IMR-90 (cell line): Measurements from ENCODE around the gene CRACR2B. TPM values are rescaled to one million over a fixed set of nuclear protein-coding genes. Genes with fewer than 3 reads are reported as not detected.

Experiments used
- ATAC-seq: fragments of 200-7000 bp; cut with Tn5 transposase; 2 replicates; pipeline ENCODE4 v1.9.1; 2020; ENCODE audit warnings: low read depth, mild to moderate bottlenecking, moderate library complexity
- BruUV-seq: library from RNA; stranded (reverse); fragments of 400-500 nt; replicated peaks from 2 replicates; lab custom pipeline; 2021; lab: Mats Ljungman, UMichigan
- CTCF ChIA-PET: fragments of 300-600 bp; formaldehyde crosslinking; extraction: SDS; loops from one replicate; lab custom pipeline; 2021; ENCODE audit warnings: antibody characterized with exemption; lab: Yijun Ruan, JAX
- POLR2A ChIA-PET: fragments of 300-600 bp; sonication (Branson Sonifier 250); formaldehyde crosslinking; loops from one replicate; lab custom pipeline; 2022; ENCODE audit warnings: antibody characterized with exemption; ENCODE audit not compliant: unreplicated experiment; lab: Charles Lee
- DNase-seq: peaks from one replicate; pipeline ENCODE4 v3.0.0; 2013
- H2AFZ ChIP-seq: replicated peaks from 2 replicates; pipeline ENCODE3; 2013; ENCODE audit warnings: low read length, mild to moderate bottlenecking; ENCODE audit not compliant: poor library complexity
- H2AK5ac ChIP-seq: 2 replicates; pipeline ENCODE4 v1.6.1; 2013; ENCODE audit warnings: low read depth, low read length, inconsistent platforms
- H2AK9ac ChIP-seq: replicated peaks from 2 replicates; pipeline ENCODE3; 2013; ENCODE audit warnings: mild to moderate bottlenecking, low read depth, low read length, moderate library complexity; ENCODE audit not compliant: poor library complexity
- H2BK120ac ChIP-seq: 2 replicates; pipeline ENCODE4 v1.6.1; 2013; ENCODE audit warnings: low read depth, low read length, inconsistent platforms
- H2BK15ac ChIP-seq: 3 replicates; pipeline ENCODE4 v1.6.1; 2013; ENCODE audit warnings: low read depth, low read length, inconsistent platforms
- H2BK20ac ChIP-seq: 2 replicates; pipeline ENCODE4 v1.6.1; 2013; ENCODE audit warnings: low read depth, mild to moderate bottlenecking, inconsistent platforms, low read length, moderate library complexity
- H2BK5ac ChIP-seq: 2 replicates; pipeline ENCODE4 v1.6.1; 2013; ENCODE audit warnings: mild to moderate bottlenecking, low read depth, low read length, inconsistent platforms; ENCODE audit not compliant: poor library complexity, severe bottlenecking
- H3K14ac ChIP-seq: replicated peaks from 2 replicates; pipeline ENCODE4 v1.6.1; 2013; ENCODE audit warnings: low read depth, low read length, inconsistent platforms
- H3K18ac ChIP-seq: 2 replicates; pipeline ENCODE4 v1.6.1; 2013; ENCODE audit warnings: low read depth, low read length, control low read depth
- H3K23ac ChIP-seq: 2 replicates; pipeline ENCODE4 v1.6.1; 2013; ENCODE audit warnings: low read depth, low read length, inconsistent platforms
- H3K27ac ChIP-seq: 2 replicates; pipeline ENCODE4 v1.5.1; 2013; ENCODE audit warnings: mild to moderate bottlenecking, control low read depth, low read length; ENCODE audit not compliant: insufficient read depth
- H3K27me3 ChIP-seq: 2 replicates; pipeline ENCODE4 v1.6.1; 2013; ENCODE audit warnings: low read length; ENCODE audit not compliant: control insufficient read depth, insufficient read depth
- H3K36me3 ChIP-seq: 2 replicates; pipeline ENCODE4 v1.6.1; 2013; ENCODE audit warnings: low read length, mixed read lengths; ENCODE audit not compliant: control insufficient read depth, insufficient read depth
- H3K4ac ChIP-seq: 2 replicates; pipeline ENCODE4 v1.6.1; 2013; ENCODE audit warnings: low read depth, low read length, inconsistent platforms
- H3K4me1 ChIP-seq: 2 replicates; pipeline ENCODE4 v1.6.1; 2013; ENCODE audit warnings: low read length, mixed read lengths; ENCODE audit not compliant: control insufficient read depth, insufficient read depth
- H3K4me2 ChIP-seq: 2 replicates; pipeline ENCODE4 v1.6.1; 2013; ENCODE audit warnings: low read depth, mild to moderate bottlenecking, control low read depth, low read length, moderate library complexity
- H3K4me3 ChIP-seq: 2 replicates; pipeline ENCODE4 v1.5.1; 2013; ENCODE audit warnings: low read depth, mild to moderate bottlenecking, control low read depth, low read length, moderate library complexity; ENCODE audit not compliant: insufficient read depth
- H3K56ac ChIP-seq: 2 replicates; pipeline ENCODE4 v1.6.1; 2013; ENCODE audit warnings: low read length, inconsistent platforms; ENCODE audit not compliant: insufficient read depth; ENCODE audit errors: extremely low read depth
- H3K79me1 ChIP-seq, 2 experiments: 2 replicates each; pipeline ENCODE4 v1.6.1; 2013; ENCODE audit warnings: low read length in 2 of 2, inconsistent platforms in 1 of 2, low read depth in 1 of 2
- H3K9ac ChIP-seq: 2 replicates; pipeline ENCODE4 v1.6.1; 2013; ENCODE audit warnings: low read depth, low read length, control low read depth
- H3K9me1 ChIP-seq: 2 replicates; pipeline ENCODE4 v1.6.1; 2013; ENCODE audit warnings: low read length, inconsistent platforms; ENCODE audit not compliant: insufficient read depth
- H3K9me3 ChIP-seq: 2 replicates; pipeline ENCODE4 v1.6.1; 2013; ENCODE audit warnings: low read length; ENCODE audit not compliant: control insufficient read depth, insufficient read depth
- H4K20me1 ChIP-seq: 2 replicates; pipeline ENCODE4 v1.6.1; 2013; ENCODE audit warnings: low read length, inconsistent platforms; ENCODE audit not compliant: insufficient read depth
- H4K5ac ChIP-seq: 2 replicates; pipeline ENCODE4 v1.6.1; 2013; ENCODE audit warnings: mild to moderate bottlenecking, low read depth, low read length, control low read depth
- H4K8ac ChIP-seq, 2 experiments: 2 replicates each; pipeline ENCODE4 v1.6.1; 2013; ENCODE audit warnings: low read depth in 2 of 2, low read length in 2 of 2, control low read depth in 1 of 2, inconsistent platforms in 1 of 2
- H4K91ac ChIP-seq: 2 replicates; pipeline ENCODE4 v1.6.1; 2013; ENCODE audit warnings: low read depth, low read length, inconsistent platforms; ENCODE audit not compliant: insufficient read depth
- CHD1 ChIP-seq: IDR thresholded peaks from 2 replicates; pipeline ENCODE4 v1.6.1; 2012; ENCODE audit warnings: low read depth, low read length, improper control_type of control experiment
- WGBS, 2 experiments: methylation state at CpG; one replicate each; pipeline versions ENCODE4 v1.1.5 to v1.1.7; 2013; ENCODE audit warnings: missing lambda C conversion rate in 2 of 2; ENCODE audit not compliant: insufficient read length in 1 of 2; ENCODE audit errors: extremely low coverage in 2 of 2; 5-methylcytosine and 5-hydroxymethylcytosine counted together
- dilution Hi-C: fragments of 300-500 bp; cut with HindIII; formaldehyde crosslinking; loops from one replicate; pipeline ENCODE4 v1.14.3; 2018; ENCODE audit warnings: low sequenced_read_pairs; ENCODE audit not compliant: unreplicated experiment
- in situ Hi-C: fragments of 300-500 bp; cut with MboI; formaldehyde crosslinking; loops from 3 replicates; pipeline ENCODE4 v1.14.3; 2019; ENCODE audit warnings: low sequenced_read_pairs, inconsistent platforms, mixed read lengths
- intact Hi-C: fragments of 100-400 bp; cut with micrococcal nuclease; formaldehyde crosslinking; loops from 2 replicates; pipeline ENCODE4 v1.10.0; 2022
- polyA plus RNA-seq, 3 experiments: library from polyadenylated mRNA; depleted of rRNA; stranded (reverse); fragments of >200 nt; gene quantifications; 2 replicates each; pipeline ENCODE4 v1.2.3, GENCODE V29; 2012; ENCODE audit warnings: low replicate concordance in 1 of 3
- total RNA-seq: library from RNA; depleted of rRNA; stranded (reverse); fragments of >200 nt; gene quantifications from 2 replicates; pipeline ENCODE4 v1.2.3, GENCODE V29; 2012
- TF ChIP-seq, protein P1 (sequence below): fragments of 150-350 bp; IDR thresholded peaks from 2 replicates; pipeline ENCODE4 v1.6.1; 2016; ENCODE audit warnings: low read depth, mild to moderate bottlenecking, low read length, moderate library complexity, borderline replicate concordance

CRACR2B gene
- total and polyA plus RNA-seq, 2 of the 4 experiments (the other 2 are of a cell fraction): 0.54 to 2.5 TPM

DNA sequence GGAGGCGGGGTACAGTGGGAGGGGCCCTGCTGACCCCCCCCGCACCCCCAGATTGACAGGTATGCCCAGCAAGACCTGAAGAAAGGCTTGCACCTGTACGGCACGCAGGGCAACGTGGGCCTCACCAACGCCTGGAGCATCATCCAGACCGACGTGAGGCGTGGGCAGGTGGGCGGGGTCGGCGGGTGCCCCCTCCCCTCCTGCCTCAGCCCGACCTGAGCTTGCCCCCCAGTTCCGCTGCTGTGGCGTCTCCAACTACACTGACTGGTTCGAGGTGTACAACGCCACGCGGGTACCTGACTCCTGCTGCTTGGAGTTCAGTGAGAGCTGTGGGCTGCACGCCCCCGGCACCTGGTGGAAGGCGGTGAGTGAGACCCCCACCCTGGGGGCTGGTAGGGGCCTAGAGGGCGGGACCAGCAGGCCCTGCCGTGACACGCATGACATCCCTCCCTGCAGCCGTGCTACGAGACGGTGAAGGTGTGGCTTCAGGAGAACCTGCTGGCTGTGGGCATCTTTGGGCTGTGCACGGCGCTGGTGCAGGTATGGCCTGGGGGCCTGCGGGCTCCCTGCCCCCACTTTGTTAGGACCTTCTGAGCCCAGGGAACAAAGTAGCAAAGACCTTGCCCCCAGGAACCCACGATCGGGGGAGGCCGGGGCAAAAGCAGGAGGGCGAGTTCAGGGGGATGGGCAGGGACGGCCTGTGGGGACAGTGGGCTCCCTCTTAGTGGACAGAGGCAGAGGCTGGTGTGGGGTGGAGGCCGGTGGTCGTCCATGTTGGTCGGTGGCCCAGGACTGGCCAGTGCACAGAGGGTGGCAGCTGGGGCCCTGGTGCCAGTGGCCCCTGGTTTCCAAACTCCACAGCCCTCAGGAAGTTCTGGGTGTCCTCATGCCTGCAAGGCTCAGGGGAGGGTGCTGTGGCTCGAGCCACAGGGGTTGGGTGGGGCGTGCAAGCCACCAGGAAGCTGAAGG, 38.0 kb downstream of the CRACR2B start:
- Histone ChIP-seq H4K5ac (no peak overlapping the region), H2BK120ac (no peak overlapping the region), H4K8ac (no peak overlapping the region), H3K9me3 (no peaks in the 10 kb centered on the region), H2AFZ (no peak overlapping the region), H3K9ac (no peak overlapping the region), H3K79me1 (peaks cover 10 to 38% of the 10 kb centered on the region in 2 experiments; a peak in 3 of 4 replicates), H3K27ac (no peak overlapping the region), H2BK5ac (no peak overlapping the region), H3K4me1 (peaks cover 2% of the 10 kb centered on the region; the same call in 1 of the 2 replicates), H2BK20ac (no peak overlapping the region), H3K36me3 (peaks cover 34% of the 10 kb centered on the region; the same call in 1 of the 2 replicates), H4K91ac (no peak overlapping the region), H2BK15ac (no peak overlapping the region), H3K4me3 (no peak overlapping the region), H4K20me1 (peaks cover 41% of the 10 kb centered on the region), H3K14ac (no peak overlapping the region), H2AK9ac (no peak overlapping the region), H3K23ac (no peak overlapping the region), H3K9me1 (peaks cover 5% of the 10 kb centered on the region), H3K56ac (no peak overlapping the region), H3K4ac (no peak overlapping the region), H3K4me2 (no peak overlapping the region), H3K18ac (no peak overlapping the region), H3K27me3 (no peaks in the 10 kb centered on the region), H2AK5ac (no peak overlapping the region)
- no peak for ATAC-seq
- DNase-seq: no peak
- TF ChIP-seq CHD1: no peak
- TF ChIP-seq, protein P1, sequence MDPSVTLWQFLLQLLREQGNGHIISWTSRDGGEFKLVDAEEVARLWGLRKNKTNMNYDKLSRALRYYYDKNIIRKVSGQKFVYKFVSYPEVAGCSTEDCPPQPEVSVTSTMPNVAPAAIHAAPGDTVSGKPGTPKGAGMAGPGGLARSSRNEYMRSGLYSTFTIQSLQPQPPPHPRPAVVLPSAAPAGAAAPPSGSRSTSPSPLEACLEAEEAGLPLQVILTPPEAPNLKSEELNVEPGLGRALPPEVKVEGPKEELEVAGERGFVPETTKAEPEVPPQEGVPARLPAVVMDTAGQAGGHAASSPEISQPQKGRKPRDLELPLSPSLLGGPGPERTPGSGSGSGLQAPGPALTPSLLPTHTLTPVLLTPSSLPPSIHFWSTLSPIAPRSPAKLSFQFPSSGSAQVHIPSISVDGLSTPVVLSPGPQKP: no peak
- intact Hi-C loops (no loop called here), dilution Hi-C loops (no loop called here), in situ Hi-C loops (no loop called here)
- WGBS, 2 experiments: 91% methylated on average over 11 of the region's 41 CpGs; no CpG with 5 or more reads in 1 of the 2 experiments
- ChIA-PET CTCF (no interaction called here), POLR2A (no interaction called here)
- no TSS peak for BruUV-seq
